Measurements from ENCODE around the gene SMARCD1. TPM values are rescaled to one million over a fixed set of nuclear protein-coding genes. Genes with fewer than 3 reads are reported as not detected.

Gene SMARCD1
- total and polyA plus RNA-seq, 2 experiments from 2014 or later = 27.9 to 33.4 TPM

DNA sequence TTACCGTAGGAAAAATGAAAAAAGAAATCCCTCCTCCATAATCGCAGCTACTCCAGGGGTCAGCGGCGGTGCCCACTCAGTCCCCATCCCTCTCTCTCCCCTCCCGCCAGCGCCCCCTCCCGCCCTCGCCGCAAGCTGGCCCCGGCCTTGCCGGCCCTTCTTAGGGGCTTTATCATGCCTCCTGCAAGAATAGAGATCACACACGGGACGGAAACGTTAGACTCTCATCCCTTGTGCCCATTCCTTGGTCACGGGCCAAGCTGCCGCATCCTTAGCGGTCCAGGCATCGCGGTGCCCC, 26.2 kb downstream of the SMARCD1 start:
- H3K27ac ChIP-seq = peak overlapping the region; percentile 94
- H3K79me2 ChIP-seq = peaks cover 34% of the 10 kb centered on the region
- H3K36me3 ChIP-seq (replicated peaks; ENCODE audit: insufficient read depth, low read depth) = no peaks in the 10 kb centered on the region
- TF ChIP-seq EZH2phosphoT487 (IDR thresholded peaks at IDR 0.05; ENCODE audit: low read depth, severe bottlenecking, unreplicated experiment) (no peak), EZH2 (IDR thresholded peaks at IDR 0.05; ENCODE audit: borderline replicate concordance) (no peak)
- TF ChIP-seq, protein P1, sequence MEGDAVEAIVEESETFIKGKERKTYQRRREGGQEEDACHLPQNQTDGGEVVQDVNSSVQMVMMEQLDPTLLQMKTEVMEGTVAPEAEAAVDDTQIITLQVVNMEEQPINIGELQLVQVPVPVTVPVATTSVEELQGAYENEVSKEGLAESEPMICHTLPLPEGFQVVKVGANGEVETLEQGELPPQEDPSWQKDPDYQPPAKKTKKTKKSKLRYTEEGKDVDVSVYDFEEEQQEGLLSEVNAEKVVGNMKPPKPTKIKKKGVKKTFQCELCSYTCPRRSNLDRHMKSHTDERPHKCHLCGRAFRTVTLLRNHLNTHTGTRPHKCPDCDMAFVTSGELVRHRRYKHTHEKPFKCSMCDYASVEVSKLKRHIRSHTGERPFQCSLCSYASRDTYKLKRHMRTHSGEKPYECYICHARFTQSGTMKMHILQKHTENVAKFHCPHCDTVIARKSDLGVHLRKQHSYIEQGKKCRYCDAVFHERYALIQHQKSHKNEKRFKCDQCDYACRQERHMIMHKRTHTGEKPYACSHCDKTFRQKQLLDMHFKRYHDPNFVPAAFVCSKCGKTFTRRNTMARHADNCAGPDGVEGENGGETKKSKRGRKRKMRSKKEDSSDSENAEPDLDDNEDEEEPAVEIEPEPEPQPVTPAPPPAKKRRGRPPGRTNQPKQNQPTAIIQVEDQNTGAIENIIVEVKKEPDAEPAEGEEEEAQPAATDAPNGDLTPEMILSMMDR (IDR thresholded peaks at IDR 0.05; ENCODE audit: poor library complexity) = no peak
- 4% methylated on average over 13 of the region's 19 CpGs for WGBS (ENCODE audit: low lambda C conversion rate, missing lambda C conversion rate)
- H3K9me2 ChIP-seq (replicated peaks; ENCODE audit: insufficient read depth) = no peaks in the 10 kb centered on the region
- no peaks in the 10 kb centered on the region for H3K9me3 ChIP-seq (ENCODE audit: low read depth)
- DNase-seq (ENCODE audit: low spot score) = no peak
- peak overlapping the region; percentile 64 for H3K4me2 ChIP-seq
- H2AFZ ChIP-seq = peak overlapping the region; percentile 7
- H3K4me1 ChIP-seq (ENCODE audit: insufficient read depth) = peaks cover 24% of the 10 kb centered on the region
- H3K27me3 ChIP-seq = no peaks in the 10 kb centered on the region
- H3K4me3 ChIP-seq = no peak overlapping the region
- H4K20me1 ChIP-seq (ENCODE audit: insufficient read depth, poor library complexity, severe bottlenecking) = peaks cover 5% of the 10 kb centered on the region

DNA sequence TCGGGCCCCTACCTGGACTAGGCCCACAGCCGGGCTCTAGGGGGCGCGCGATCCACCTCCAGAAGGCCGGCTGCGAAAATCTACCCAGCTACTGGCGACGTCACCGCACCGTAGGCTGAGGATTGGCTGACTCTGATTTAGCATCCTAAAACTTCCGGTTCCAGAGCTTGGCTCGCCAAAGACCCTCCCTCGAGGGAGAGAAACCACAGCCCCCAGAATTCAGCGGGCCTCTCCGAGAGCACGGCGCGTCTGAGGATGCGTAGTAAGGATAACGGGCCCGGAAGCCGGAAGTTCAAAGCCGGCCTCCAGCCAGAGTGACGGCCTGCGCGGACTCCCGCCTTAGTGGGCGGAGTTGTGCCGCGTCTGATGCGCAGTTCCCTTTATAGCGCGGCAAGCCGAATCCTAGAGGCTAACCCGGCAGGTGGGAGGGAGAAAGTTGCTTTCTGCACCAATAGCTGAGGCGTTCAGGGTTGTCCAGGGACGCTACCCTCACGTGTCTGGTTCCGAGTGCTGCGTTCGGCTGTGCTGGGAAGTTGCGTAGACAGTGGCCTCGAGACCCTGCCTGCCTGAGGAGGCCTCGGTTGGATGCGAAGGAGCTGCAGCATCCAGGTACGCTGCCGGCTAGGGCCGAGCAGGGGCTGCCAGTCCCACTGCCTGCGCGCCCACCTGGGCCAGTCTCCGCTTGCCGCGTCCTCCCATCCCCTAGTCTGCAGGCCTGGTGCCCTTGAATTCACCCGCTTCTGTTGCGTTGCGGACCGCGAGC, 26.7 kb downstream of the SMARCD1 start, which contains the start of gene COX14:
Gene COX14 (plus strand): TSS at position 544 of the 763 bp plus-strand sequence. CDS start 7,808 bp downstream, outside the sequence.
- Histone ChIP-seq H4K20me1 (ENCODE audit: insufficient read depth, poor library complexity, severe bottlenecking) (peaks cover 5% of the 10 kb centered on the region), H3K4me1 (ENCODE audit: insufficient read depth) (peaks cover 24% of the 10 kb centered on the region), H2AFZ (peak within 1 kb of the TSS; percentile 7), H3K9me2 (replicated peaks; ENCODE audit: insufficient read depth) (no peaks in the 10 kb centered on the region), H3K4me2 (peak within 1 kb of the TSS; percentile 66), H3K36me3 (replicated peaks; ENCODE audit: insufficient read depth, low read depth) (no peaks in the 10 kb centered on the region), H3K27ac (peak within 1 kb of the TSS; percentile 94), H3K27me3 (no peaks in the 10 kb centered on the region), H3K4me3 (peak within 1 kb of the TSS; percentile 15), H3K9me3 (ENCODE audit: low read depth) (no peaks in the 10 kb centered on the region), H3K79me2 (peaks cover 40% of the 10 kb centered on the region)
- WGBS (ENCODE audit: low lambda C conversion rate, missing lambda C conversion rate) = 1% methylated on average over 59 of the region's 59 CpGs
- peak; percentile 99 for DNase-seq (ENCODE audit: low spot score)
- TF ChIP-seq EZH2 (IDR thresholded peaks at IDR 0.05; ENCODE audit: borderline replicate concordance) = no peak
- TF ChIP-seq, protein P1 (IDR thresholded peaks at IDR 0.05; ENCODE audit: poor library complexity) = peak; percentile 99

DNA sequence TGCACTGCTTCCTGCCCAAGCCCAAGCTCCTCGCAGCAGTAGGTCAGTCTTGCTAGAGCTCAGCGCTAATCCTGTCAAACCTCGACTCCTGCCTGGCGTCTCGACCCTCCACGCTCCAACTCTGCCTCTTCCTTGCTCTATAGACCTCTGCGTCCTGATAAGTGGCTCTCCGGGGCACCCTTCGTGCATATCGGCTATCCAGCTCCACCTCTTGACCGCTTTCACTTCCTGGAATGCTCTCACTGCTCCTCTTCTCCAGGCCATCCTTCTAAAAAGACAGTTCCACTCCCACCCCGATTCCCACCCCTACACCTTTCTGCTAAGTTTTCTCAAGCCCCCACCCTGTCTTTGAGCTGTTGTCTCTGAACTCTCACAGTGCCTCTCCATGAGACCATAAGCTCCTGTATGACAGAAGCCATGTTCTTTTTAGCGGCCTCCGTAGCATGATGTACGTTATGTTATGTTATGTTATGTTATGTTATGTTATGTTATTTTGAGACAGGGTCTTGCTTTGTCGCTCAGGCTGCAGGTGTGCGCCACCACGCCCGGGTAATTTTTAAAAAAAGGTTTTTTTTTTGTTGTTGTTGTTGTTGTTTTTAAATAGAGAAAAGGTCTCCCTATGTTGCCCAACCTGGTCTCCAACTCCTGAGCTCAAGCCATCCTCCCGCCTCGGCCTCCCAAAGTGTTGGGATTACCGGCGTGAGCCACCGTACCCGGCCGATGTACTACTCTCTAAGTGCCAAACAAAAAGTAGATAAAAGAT, 27.5 kb downstream of the SMARCD1 start:
- Histone ChIP-seq H3K79me2 (peaks cover 47% of the 10 kb centered on the region), H3K27me3 (no peaks in the 10 kb centered on the region), H3K9me2 (replicated peaks; ENCODE audit: insufficient read depth) (no peaks in the 10 kb centered on the region), H3K36me3 (replicated peaks; ENCODE audit: insufficient read depth, low read depth) (no peaks in the 10 kb centered on the region), H3K9me3 (ENCODE audit: low read depth) (no peaks in the 10 kb centered on the region), H3K4me1 (ENCODE audit: insufficient read depth) (peaks cover 24% of the 10 kb centered on the region), H4K20me1 (ENCODE audit: insufficient read depth, poor library complexity, severe bottlenecking) (peaks cover 5% of the 10 kb centered on the region), H3K27ac (peak overlapping the region; percentile 80), H2AFZ (peak overlapping the region; percentile 3), H3K4me2 (peak overlapping the region; percentile 66), H3K4me3 (peak overlapping the region; percentile 15)
- WGBS (ENCODE audit: low lambda C conversion rate, missing lambda C conversion rate) = 29% methylated on average over 24 of the region's 26 CpGs
- TF ChIP-seq EZH2phosphoT487 (IDR thresholded peaks at IDR 0.05; ENCODE audit: low read depth, severe bottlenecking, unreplicated experiment) = no peak
- TF ChIP-seq, protein P1 (IDR thresholded peaks at IDR 0.05; ENCODE audit: poor library complexity) = no peak
- no peak for TF ChIP-seq EZH2 (IDR thresholded peaks at IDR 0.05; ENCODE audit: borderline replicate concordance)
- DNase-seq (ENCODE audit: low spot score) = peak; percentile 60
